AG10803 (cell line): Measurements from ENCODE around the gene DNAJC13.
"Not testable (repeated sequence)": the region's sequence is repeated elsewhere in the genome, so short reads cannot be mapped to it uniquely, and the experiment has no call there.

ENCODE experiments used
- DNase-seq: peaks from one replicate; pipeline ENCODE4 v3.0.0; 2010; ENCODE audit warnings: low read depth
- H3K4me3 ChIP-seq: 2 replicates; pipeline ENCODE4 v1.5.1; 2011; ENCODE audit warnings: mild to moderate bottlenecking, low read length, control low read depth
- TF ChIP-seq, protein P1 (sequence below): conservative IDR thresholded peaks from 2 replicates; pipeline ENCODE4 v1.5.1; 2011; ENCODE audit warnings: mild to moderate bottlenecking, low read length, control low read depth, inconsistent platforms

The DNAJC13 gene

GRCh38 chr3:132380920-132381319, 36.4 kb upstream of the DNAJC13 start:
- peak; percentile 26 for DNase-seq
- H3K4me3 ChIP-seq, result no peak overlapping the region
- TF ChIP-seq, protein P1, sequence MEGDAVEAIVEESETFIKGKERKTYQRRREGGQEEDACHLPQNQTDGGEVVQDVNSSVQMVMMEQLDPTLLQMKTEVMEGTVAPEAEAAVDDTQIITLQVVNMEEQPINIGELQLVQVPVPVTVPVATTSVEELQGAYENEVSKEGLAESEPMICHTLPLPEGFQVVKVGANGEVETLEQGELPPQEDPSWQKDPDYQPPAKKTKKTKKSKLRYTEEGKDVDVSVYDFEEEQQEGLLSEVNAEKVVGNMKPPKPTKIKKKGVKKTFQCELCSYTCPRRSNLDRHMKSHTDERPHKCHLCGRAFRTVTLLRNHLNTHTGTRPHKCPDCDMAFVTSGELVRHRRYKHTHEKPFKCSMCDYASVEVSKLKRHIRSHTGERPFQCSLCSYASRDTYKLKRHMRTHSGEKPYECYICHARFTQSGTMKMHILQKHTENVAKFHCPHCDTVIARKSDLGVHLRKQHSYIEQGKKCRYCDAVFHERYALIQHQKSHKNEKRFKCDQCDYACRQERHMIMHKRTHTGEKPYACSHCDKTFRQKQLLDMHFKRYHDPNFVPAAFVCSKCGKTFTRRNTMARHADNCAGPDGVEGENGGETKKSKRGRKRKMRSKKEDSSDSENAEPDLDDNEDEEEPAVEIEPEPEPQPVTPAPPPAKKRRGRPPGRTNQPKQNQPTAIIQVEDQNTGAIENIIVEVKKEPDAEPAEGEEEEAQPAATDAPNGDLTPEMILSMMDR, result no peak

GRCh38 chr3:132381348-132381944, 35.9 kb upstream of the DNAJC13 start:
- no peak for DNase-seq
- H3K4me3 ChIP-seq, result no peak overlapping the region
- TF ChIP-seq, protein P1, result no peak

GRCh38 chr3:132382267-132382666, 35.0 kb upstream of the DNAJC13 start:
- no peak for DNase-seq
- TF ChIP-seq, protein P1, result no peak

DNA sequence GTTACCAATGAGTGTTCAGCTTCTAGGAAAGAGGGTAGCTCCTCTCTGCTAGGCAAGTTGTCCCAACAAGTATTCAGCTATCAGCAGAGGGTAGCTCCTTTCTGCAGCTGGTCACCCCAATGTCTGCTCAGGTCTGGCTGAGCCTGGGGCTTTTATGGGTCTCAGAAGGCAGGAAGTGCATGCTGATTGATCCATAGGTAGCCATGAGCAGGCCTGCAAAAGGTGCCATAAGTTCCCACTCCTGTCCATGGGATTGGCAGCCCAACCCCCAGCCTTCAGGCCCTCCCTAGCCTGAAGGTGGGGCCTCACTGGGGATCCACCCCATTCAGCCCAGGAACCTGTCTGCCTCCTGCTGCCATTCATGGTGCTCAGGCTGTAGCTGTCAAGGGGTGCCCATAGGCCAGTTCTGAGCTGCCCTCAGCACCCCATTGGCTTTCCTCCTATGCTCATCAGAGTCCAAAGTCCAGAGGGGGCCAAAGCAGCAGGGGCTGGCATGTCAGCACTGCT, 34.6 kb upstream of the DNAJC13 start:
- TF ChIP-seq, protein P1, result no peak
- DNase-seq, result no peak
- no peak overlapping the region for H3K4me3 ChIP-seq

More at GRCh38 chr3:132382267-132382666, 35.0 kb upstream of the DNAJC13 start:
- no peak overlapping the region for H3K4me3 ChIP-seq

DNA sequence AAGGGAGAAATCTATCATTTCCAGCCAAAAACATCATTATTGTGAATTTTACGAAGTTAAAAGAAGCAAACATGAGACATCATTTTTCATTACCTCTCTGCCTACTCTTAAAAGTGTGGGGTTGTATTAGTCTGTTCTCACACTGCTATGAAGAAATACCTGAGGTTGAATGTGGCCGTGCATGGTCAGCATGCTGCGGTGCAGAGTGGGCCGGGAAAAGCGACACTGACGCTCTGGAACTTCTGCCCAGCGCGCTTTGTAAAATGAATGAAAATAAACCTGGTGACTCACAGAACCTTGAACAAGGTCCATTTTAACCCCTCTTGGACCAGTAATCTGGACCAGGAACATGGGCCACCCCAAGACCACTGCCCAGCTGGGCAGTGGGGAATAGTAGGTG, 31.0 kb upstream of the DNAJC13 start:
- no peak overlapping the region for H3K4me3 ChIP-seq
- TF ChIP-seq, protein P1, result no peak
- no peak for DNase-seq

- DNase-seq, result not testable (repeated sequence)
These were observed 24.6 kb upstream of the DNAJC13 start for GRCh38 chr3:132392675-132393074.

GRCh38 chr3:132394320-132394719, 23.0 kb upstream of the DNAJC13 start:
- TF ChIP-seq, protein P1, result no peak
- peak; percentile 52 for DNase-seq
- H3K4me3 ChIP-seq, result no peak overlapping the region

More at GRCh38 chr3:132392675-132393074, 24.6 kb upstream of the DNAJC13 start:
- not testable (repeated sequence) for H3K4me3 ChIP-seq
